ENCODE data around the gene MAGEL2. TPM values are rescaled to one million over a fixed set of nuclear protein-coding genes. Genes with fewer than 3 reads are reported as not detected.

Gene MAGEL2
- polyA plus RNA-seq, 1 donor from 2014 or later = 7.4 TPM

- Histone ChIP-seq H3K9ac (ENCODE audit: low read length) (peak overlapping the region; percentile 16), H3K9me3 (ENCODE audit: low read length) (no peaks in the 10 kb centered on the region)
- TF ChIP-seq CTCF (IDR thresholded peaks at IDR 0.05; ENCODE audit: poor library complexity, severe bottlenecking) = no peak
- no peak for TF ChIP-seq REST (IDR thresholded peaks at IDR 0.05; ENCODE audit: borderline replicate concordance)
- TF ChIP-seq TAF1 (IDR thresholded peaks at IDR 0.05; ENCODE audit: low read depth) = no peak
- no peak for TF ChIP-seq RAD21 (conservative IDR thresholded peaks at IDR 0.05)
- no peak for TF ChIP-seq SMC3 (conservative IDR thresholded peaks at IDR 0.05; ENCODE audit: poor library complexity)
- TF ChIP-seq EP300 (conservative IDR thresholded peaks at IDR 0.05; ENCODE audit: poor library complexity, severe bottlenecking) = no peak
- no peak for TF ChIP-seq MXI1 (conservative IDR thresholded peaks at IDR 0.05; ENCODE audit: poor library complexity, severe bottlenecking)
Observed at GRCh38 chr15:23644829-23645228, 2.8 kb downstream of the MAGEL2 start.

GRCh38 chr15:23642413-23643044 lies 5.1 kb downstream of the MAGEL2 start:
- Histone ChIP-seq H3K9me3 (ENCODE audit: low read length) (no peaks in the 10 kb centered on the region), H3K9me2 (ENCODE audit: insufficient read depth, low read length) (no peaks in the 10 kb centered on the region), H3K4me2 (ENCODE audit: low read length) (no peak overlapping the region), H3F3A (ENCODE audit: insufficient read depth, low read length, poor library complexity, severe bottlenecking) (no peaks in the 10 kb centered on the region), H3K79me2 (replicated peaks; ENCODE audit: insufficient read depth, low read length) (peaks cover 11% of the 10 kb centered on the region), H3K27me3 (ENCODE audit: insufficient read depth, low read depth, low read length) (no peaks in the 10 kb centered on the region), H3K4me3 (ENCODE audit: low read length) (peak overlapping the region; percentile 35), H4K20me1 (ENCODE audit: insufficient read depth) (no peaks in the 10 kb centered on the region), H3K36me3 (ENCODE audit: insufficient read depth, low read length) (no peaks in the 10 kb centered on the region), H3K9ac (ENCODE audit: low read length) (no peak overlapping the region), H2AFZ (ENCODE audit: low read depth, low read length) (no peak overlapping the region), H3K27ac (ENCODE audit: low read length) (no peak overlapping the region)
- peak; percentile 85 for TF ChIP-seq CTCF (IDR thresholded peaks at IDR 0.05; ENCODE audit: poor library complexity, severe bottlenecking)
- no peak for TF ChIP-seq TAF1 (IDR thresholded peaks at IDR 0.05; ENCODE audit: low read depth)
- TF ChIP-seq POLR2AphosphoS5 (IDR thresholded peaks at IDR 0.05) = no peak
- peak; percentile 90 for TF ChIP-seq SMC3 (conservative IDR thresholded peaks at IDR 0.05; ENCODE audit: poor library complexity)
- peak; percentile 92 for TF ChIP-seq RAD21 (conservative IDR thresholded peaks at IDR 0.05)

More at GRCh38 chr15:23644829-23645228, 2.8 kb downstream of the MAGEL2 start:
- Histone ChIP-seq H4K20me1 (ENCODE audit: insufficient read depth) (no peaks in the 10 kb centered on the region), H3F3A (ENCODE audit: insufficient read depth, low read length, poor library complexity, severe bottlenecking) (no peaks in the 10 kb centered on the region), H3K27ac (ENCODE audit: low read length) (no peak overlapping the region), H3K79me2 (replicated peaks; ENCODE audit: insufficient read depth, low read length) (peaks cover 11% of the 10 kb centered on the region), H3K4me3 (ENCODE audit: low read length) (peak overlapping the region; percentile 83), H3K36me3 (ENCODE audit: insufficient read depth, low read length) (no peaks in the 10 kb centered on the region), H3K9me2 (ENCODE audit: insufficient read depth, low read length) (no peaks in the 10 kb centered on the region), H3K4me2 (ENCODE audit: low read length) (peak overlapping the region; percentile 19), H3K27me3 (ENCODE audit: insufficient read depth, low read depth, low read length) (no peaks in the 10 kb centered on the region), H2AFZ (ENCODE audit: low read depth, low read length) (no peak overlapping the region)

Data from neural cell (in vitro differentiated cells).